Epithelial cell of prostate (primary cell): ENCODE measurements around the gene PACSIN3.
"Not testable (repeated sequence)": the region's sequence is repeated elsewhere in the genome, so short reads cannot be mapped to it uniquely, and the experiment has no call there.

ENCODE experiments used
- DNase-seq: peaks from one replicate; pipeline ENCODE4 v3.0.0-alpha.2; 2011; ENCODE audit warnings: low read depth, low spot score
- H3K27ac ChIP-seq: fragments of 450-650 bp; 2 replicates; pipeline ENCODE4 v1.5.1; 2017; ENCODE audit warnings: mild to moderate bottlenecking

PACSIN3 gene

DNA sequence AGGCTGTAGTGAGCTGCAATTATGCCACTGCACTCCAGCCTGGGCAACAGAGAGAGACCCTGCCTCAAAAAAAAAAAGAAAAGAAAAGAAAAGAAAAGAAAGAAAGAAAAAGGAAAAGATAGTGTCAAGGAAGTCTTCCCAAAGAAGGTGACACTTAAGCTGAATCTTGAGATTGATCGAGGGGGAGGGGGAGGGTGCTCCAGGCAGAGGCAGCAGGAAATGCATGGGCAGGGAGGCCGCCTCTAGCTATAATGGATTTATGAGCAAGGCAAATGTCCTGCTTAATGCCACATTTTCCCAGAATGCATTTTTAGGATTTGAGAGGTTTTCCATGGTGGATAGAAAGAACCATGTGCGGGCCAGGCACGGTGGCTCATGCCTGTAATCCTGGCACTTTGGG is 14.8 kb upstream of the PACSIN3 start:
- H3K27ac ChIP-seq = no peak overlapping the region
- no peak for DNase-seq

- DNase-seq, H3K27ac ChIP-seq: not testable (repeated sequence)
Measured at GRCh38 chr11:47198161-47198560, 11.9 kb upstream of the PACSIN3 start.

GRCh38 chr11:47192111-47192510 is 5.9 kb upstream of the PACSIN3 start:
- H3K27ac ChIP-seq = no peak overlapping the region
- DNase-seq = no peak

- H3K27ac ChIP-seq, DNase-seq: not testable (repeated sequence)
Measured at GRCh38 chr11:47191137-47191536, 4.9 kb upstream of the PACSIN3 start.

GRCh38 chr11:47189100-47189834 is 3.0 kb upstream of the PACSIN3 start:
- peak overlapping the region; percentile 89 for H3K27ac ChIP-seq
- peak; percentile 74 for DNase-seq

GRCh38 chr11:47188259-47188658 is 2.0 kb upstream of the PACSIN3 start:
- DNase-seq = no peak
- H3K27ac ChIP-seq = peak overlapping the region; percentile 89

GRCh38 chr11:47187723-47188122 is 1.5 kb upstream of the PACSIN3 start:
- H3K27ac ChIP-seq = peak overlapping the region; percentile 89
- DNase-seq = no peak

GRCh38 chr11:47186700-47187695 is 764 bp upstream of the PACSIN3 start:
- no peak for DNase-seq
- H3K27ac ChIP-seq = peak overlapping the region; percentile 89

DNA sequence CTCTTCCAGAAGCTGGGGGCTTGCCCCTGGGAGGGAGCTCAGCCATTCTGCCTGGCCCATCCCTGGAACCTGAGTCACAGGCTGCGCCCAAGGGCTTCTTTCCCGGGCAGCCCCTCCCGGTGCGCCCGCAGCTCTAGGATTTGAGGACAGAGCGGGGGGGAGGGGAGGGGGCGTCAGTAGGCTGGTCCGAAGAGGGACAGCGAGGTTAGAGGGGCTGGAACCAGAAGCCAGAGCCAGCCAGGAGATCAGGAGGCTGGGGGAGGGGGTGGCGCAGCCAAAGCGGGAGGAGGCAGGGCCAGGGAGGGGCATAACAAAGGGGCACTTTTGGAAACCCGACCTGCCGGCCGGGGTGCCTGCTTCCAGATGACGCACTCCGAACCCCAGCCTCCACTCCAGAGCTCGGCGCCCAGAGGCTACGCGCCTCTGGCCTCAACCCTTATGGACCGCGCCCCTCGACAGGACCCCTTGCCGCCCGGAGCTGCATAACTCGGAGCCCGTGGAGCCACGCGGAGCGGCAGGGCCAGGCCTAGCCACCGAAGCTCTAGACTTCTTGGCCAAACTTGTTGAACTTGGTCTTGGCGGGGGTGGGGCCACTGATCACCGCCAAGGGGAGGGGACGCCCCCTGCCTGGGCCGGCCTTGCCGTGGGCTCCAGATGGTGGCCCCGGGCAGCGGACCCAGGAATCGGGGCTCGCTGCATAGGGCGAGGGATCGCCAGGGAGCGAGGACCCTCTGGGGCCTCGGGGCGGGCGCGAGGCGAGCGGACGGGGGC is 744 bp downstream of the PACSIN3 start:
- peak overlapping the region; percentile 89 for H3K27ac ChIP-seq
- no peak for DNase-seq

DNA sequence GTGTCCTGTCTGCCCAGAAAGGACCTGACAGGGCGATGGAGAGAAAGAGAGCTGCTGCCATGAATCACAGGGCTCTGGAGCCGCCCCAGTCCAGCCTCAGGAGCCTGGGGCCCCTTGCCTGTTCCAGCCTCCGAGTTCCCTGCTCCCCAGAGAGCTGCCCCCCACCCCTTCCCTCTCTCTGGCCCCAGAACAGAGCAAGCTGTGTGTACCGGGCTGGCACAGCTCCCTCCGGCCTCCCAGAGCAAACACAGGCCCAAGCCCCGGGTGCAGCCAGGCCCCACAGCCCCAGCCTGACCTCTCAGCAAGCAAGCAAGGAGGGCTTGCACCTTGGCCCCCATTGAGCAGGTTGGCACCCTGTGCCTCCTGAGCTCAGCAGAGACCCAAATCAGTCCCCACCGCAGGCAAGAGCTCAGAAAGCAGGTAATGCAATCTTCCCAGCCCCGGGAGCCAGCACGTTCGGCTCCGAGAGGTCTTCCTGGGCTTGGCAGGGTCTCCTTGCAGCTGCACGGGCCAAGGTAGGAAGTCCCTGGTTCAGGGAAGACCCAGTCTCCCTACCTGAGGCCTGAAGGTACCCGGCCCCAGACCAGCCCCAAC is 1.4 kb downstream of the PACSIN3 start:
- H3K27ac ChIP-seq = peak overlapping the region; percentile 89
- DNase-seq = no peak

DNA sequence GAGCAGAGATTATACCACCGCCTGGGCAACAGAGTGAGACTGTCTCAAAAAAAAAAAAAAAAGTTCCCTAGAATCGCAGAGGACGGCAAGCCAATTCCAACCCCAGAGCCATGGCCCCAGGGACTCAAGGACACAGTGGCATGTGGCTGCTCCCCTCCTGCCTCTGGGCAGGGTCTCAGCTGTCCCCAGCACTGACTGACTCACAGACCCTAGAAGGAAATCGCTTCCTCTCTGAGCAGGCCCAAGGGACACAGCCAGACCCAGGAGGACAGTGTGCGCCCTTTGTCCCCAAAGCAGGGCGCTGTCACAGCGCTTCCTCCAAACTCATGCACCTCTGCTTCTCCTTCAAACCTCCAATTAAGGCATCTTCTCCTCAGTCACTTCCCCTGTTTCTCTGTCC is 2.3 kb downstream of the PACSIN3 start:
- DNase-seq = no peak
- H3K27ac ChIP-seq = peak overlapping the region; percentile 89

DNA sequence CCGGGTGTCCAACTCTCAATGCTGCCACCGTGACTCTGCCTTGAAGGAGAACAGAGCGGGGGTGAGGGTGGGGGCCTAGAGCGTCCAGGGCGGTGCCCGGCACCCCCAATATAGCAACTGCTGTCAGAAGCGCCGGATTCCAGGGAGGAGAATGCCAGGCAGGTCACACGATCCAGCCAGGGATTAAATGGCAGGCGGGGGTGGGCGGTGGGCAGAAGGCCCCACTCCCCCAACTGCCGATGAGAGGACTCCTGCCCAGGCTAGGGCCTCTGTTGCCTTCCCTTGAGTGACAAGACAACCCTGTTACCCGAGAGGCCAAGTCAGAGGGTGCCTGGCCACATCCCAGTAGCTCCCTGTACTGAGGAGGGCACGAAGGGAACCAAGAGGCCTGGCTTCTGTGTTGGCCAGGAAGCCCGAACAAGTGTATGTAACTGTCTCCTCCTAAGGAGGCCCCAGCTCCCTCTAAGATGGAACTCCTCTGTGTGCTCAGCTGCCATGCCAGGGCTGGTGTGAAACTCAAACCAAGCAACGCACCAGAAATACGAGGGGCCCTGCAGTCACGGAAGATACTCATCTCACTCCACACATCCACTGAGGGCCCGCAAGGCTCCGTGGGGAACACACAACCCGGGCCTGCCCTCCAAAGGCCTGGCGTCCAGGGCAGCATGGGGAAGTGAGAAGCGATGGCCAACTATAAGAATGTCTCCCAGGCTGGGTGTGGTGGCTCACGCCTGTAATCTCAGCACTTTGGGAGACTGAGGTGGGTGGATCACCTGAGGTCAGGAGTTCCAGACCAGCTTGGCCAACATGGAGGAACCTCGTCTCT is 3.0 kb downstream of the PACSIN3 start:
- no peak for DNase-seq
- H3K27ac ChIP-seq = no peak overlapping the region

GRCh38 chr11:47182380-47182779 is 3.9 kb downstream of the PACSIN3 start:
- H3K27ac ChIP-seq = no peak overlapping the region
- DNase-seq = no peak

GRCh38 chr11:47181271-47181670 is 5.0 kb downstream of the PACSIN3 start:
- DNase-seq = no peak
- H3K27ac ChIP-seq = no peak overlapping the region

- H3K27ac ChIP-seq = no peak overlapping the region
Measured at GRCh38 chr11:47180006-47180787, 6.0 kb downstream of the PACSIN3 start.

DNA sequence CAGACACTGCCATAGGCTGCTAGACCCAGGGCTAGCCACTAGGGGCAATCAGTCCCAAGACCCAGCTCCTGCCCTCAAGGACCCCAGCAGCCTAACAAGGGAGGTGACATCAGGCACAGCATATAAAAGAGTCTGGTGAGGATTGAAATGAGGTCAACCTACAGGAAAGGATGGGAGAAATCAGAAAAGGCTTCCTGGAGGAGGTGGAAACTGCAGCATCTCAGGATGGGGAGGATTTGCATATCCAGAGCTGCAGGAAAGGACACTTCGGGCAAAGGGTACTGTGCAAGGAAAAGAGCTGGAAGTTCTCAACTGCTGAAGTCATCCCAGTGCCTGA is 6.6 kb downstream of the PACSIN3 start:
- no peak overlapping the region for H3K27ac ChIP-seq
- DNase-seq = no peak

More at GRCh38 chr11:47180006-47180787, 6.0 kb downstream of the PACSIN3 start:
- DNase-seq = no peak

GRCh38 chr11:47178737-47179654 is 7.2 kb downstream of the PACSIN3 start:
- DNase-seq = no peak
- H3K27ac ChIP-seq = no peak overlapping the region

GRCh38 chr11:47178316-47178715 is 7.9 kb downstream of the PACSIN3 start:
- no peak overlapping the region for H3K27ac ChIP-seq
- DNase-seq = no peak
